Measurements from ENCODE around the gene SEPTIN10. TPM values are rescaled to one million over a fixed set of nuclear protein-coding genes. Genes with fewer than 3 reads are reported as not detected.

The SEPTIN10 gene
- total RNA-seq (2022): 78.9 and 105 TPM in 2 replicates
- Bru-seq, nascent RNA: percentile 87 among the genes with signal in this experiment
- BruChase-seq, experiment 1, labeled RNA remaining after a 6-hour chase: percentile 88 among the genes with signal in this experiment
- percentile 86 among the genes with signal in this experiment for BruChase-seq, experiment 2, labeled RNA remaining after a 2-hour chase
- long read RNA-seq, transcript SEPT10-202 (11 exons, 3,071 nt): major isoform, 152 of 229 reads
- long read RNA-seq, transcript SEPT10-203 (10 exons, 2,719 nt): minor isoform, 18 of 229 reads
- long read RNA-seq, transcript SEPT10-205 (10 exons, 1,605 nt): minor isoform, 9 of 229 reads
- long read RNA-seq, partial matches to known transcripts: 13 of 229 reads
- long read RNA-seq, other reads (novel, unspliced or antisense): 37 of 229 reads

- Mint-ChIP-seq H3K27ac (ENCODE audit: low read depth, unreplicated experiment) (peak within 1 kb of the TSS; percentile 96), H3K4me3 (ENCODE audit: unreplicated experiment) (peak within 1 kb of the TSS; percentile 96)
These were observed at the start of gene SEPTIN10, which contains the start of gene SOWAHC for GRCh38 chr2:109613922-109614714. SEPTIN10 (minus strand) TSS chr2:109613966; CDS start chr2:109613827, 139 bp downstream. SOWAHC (plus strand) TSS chr2:109614364; CDS start chr2:109614490, 126 bp downstream.

GRCh38 chr2:109662889-109663288, 49.1 kb upstream of the SEPTIN10 start:
- Mint-ChIP-seq H3K4me1 (ENCODE audit: insufficient read depth, unreplicated experiment) (peaks cover 17% of the 10 kb centered on the region), H3K36me3 (ENCODE audit: insufficient read depth, unreplicated experiment) (no peaks in the 10 kb centered on the region), H3K4me3 (ENCODE audit: unreplicated experiment) (no peak overlapping the region), H3K9me3 (ENCODE audit: unreplicated experiment) (no peaks in the 10 kb centered on the region), H3K27me3 (ENCODE audit: insufficient read depth, unreplicated experiment) (no peaks in the 10 kb centered on the region), H3K27ac (ENCODE audit: low read depth, unreplicated experiment) (peak overlapping the region; percentile 24)
- CTCF ChIA-PET: interaction anchor here (0.5 to 1.8 kb wide), 13 partner anchors 10 to 149 kb away, joined by 3 to 15 read pairs (median 3); no protein-coding TSS in a partner anchor
- TF ChIP-seq CTCF (IDR thresholded peaks at IDR 0.05; ENCODE audit: unreplicated experiment): no peak
- DNase-seq (ENCODE audit: unreplicated experiment): peak; percentile 54
- BruUV-seq (replicated peaks): no TSS peak
- intact Hi-C loops (cut with micrococcal nuclease): loop anchor here (5.0 kb wide), 2 partner anchors 46 to 116 kb away; no protein-coding TSS in a partner anchor
- POLR2A ChIA-PET: interaction anchor here (0.6 to 5.1 kb wide), 9 partner anchors 11 to 117 kb away, joined by 3 to 44 read pairs (median 7); partner anchors contain the start of genes SEPTIN10 and SOWAHC

More at GRCh38 chr2:109613922-109614714, at the start of gene SEPTIN10, which contains the start of gene SOWAHC:
- no peak for TF ChIP-seq CTCF (IDR thresholded peaks at IDR 0.05; ENCODE audit: unreplicated experiment)
- Mint-ChIP-seq H3K36me3 (ENCODE audit: insufficient read depth, unreplicated experiment) (peaks cover 17% of the 10 kb centered on the region), H3K27me3 (ENCODE audit: insufficient read depth, unreplicated experiment) (no peaks in the 10 kb centered on the region), H3K4me1 (ENCODE audit: insufficient read depth, unreplicated experiment) (peaks cover 16% of the 10 kb centered on the region), H3K9me3 (ENCODE audit: unreplicated experiment) (no peaks in the 10 kb centered on the region)
- ChIA-PET POLR2A (interaction anchor here (0.6 to 6.1 kb wide), 22 partner anchors 9 to 642 kb away, joined by 3 to 168 read pairs (median 4); partner anchors contain the start of gene NPHP1), CTCF (interaction anchor here (1.1 to 3.0 kb wide), 7 partner anchors 8 to 122 kb away, joined by 3 to 10 read pairs (median 7); no protein-coding TSS in a partner anchor)
- BruUV-seq (replicated peaks): no TSS peak
- peak; percentile 99 for DNase-seq (ENCODE audit: unreplicated experiment)
- intact Hi-C loops (cut with micrococcal nuclease): loop anchor here (1.0 kb wide), 1 partner anchor 10 kb away; no protein-coding TSS in a partner anchor

- TF ChIP-seq CTCF (IDR thresholded peaks at IDR 0.05; ENCODE audit: unreplicated experiment): no peak
- Mint-ChIP-seq H3K4me1 (ENCODE audit: insufficient read depth, unreplicated experiment) (peaks cover 17% of the 10 kb centered on the region), H3K36me3 (ENCODE audit: insufficient read depth, unreplicated experiment) (no peaks in the 10 kb centered on the region), H3K9me3 (ENCODE audit: unreplicated experiment) (no peaks in the 10 kb centered on the region), H3K27me3 (ENCODE audit: insufficient read depth, unreplicated experiment) (no peaks in the 10 kb centered on the region), H3K4me3 (ENCODE audit: unreplicated experiment) (no peak overlapping the region), H3K27ac (ENCODE audit: low read depth, unreplicated experiment) (no peak overlapping the region)
- intact Hi-C loops (cut with micrococcal nuclease): loop anchor here (5.0 kb wide), 2 partner anchors 43 to 113 kb away; no protein-coding TSS in a partner anchor
- POLR2A ChIA-PET: interaction anchor here (0.5 kb wide), 1 partner anchor 57 kb away, joined by 3 read pairs; no protein-coding TSS in a partner anchor
- BruUV-seq (replicated peaks): no TSS peak
- peak; percentile 23 for DNase-seq (ENCODE audit: unreplicated experiment)
- CTCF ChIA-PET: interaction anchor here (0.6 to 1.7 kb wide), 4 partner anchors 31 to 100 kb away, joined by 3 to 8 read pairs (median 4); no protein-coding TSS in a partner anchor
These were observed 46.5 kb upstream of the SEPTIN10 start for GRCh38 chr2:109660046-109660860.
